Upper lobe of left lung (tissue), 6 donors: ENCODE measurements around the gene FA2H. TPM values are rescaled to one million over a fixed set of nuclear protein-coding genes. Genes with fewer than 3 reads are reported as not detected.
A peak's percentile ranks its signal among the peaks of the same experiment; 100 is the strongest.

Experiments
- ATAC-seq, 2 donors: fragments of 200-7000 bp; cut with Tn5 transposase; one replicate each; pipeline ENCODE4 v1.9.1; 2022; ENCODE audit warnings: mild to moderate bottlenecking in 2 of 2, moderate library complexity in 2 of 2; ENCODE audit not compliant: low FRiP score in 2 of 2
- DNase-seq, 2 donors: peaks; one replicate each; pipeline ENCODE4 v3.0.0-alpha.2; 2019 to 2020
- H3K27ac ChIP-seq, 4 donors: fragments of 200-600 bp; sonication (generic); one replicate each; pipeline ENCODE4 v1.5.1; 2016 to 2019
- H3K27me3 ChIP-seq, 4 donors: fragments of 200-600 bp; sonication (generic); one replicate each; pipeline ENCODE4 v1.5.1; 2017 to 2019
- H3K36me3 ChIP-seq, 4 donors: fragments of 200-600 bp; sonication (generic); one replicate each; pipeline ENCODE4 v1.5.1; 2016 to 2019
- H3K4me1 ChIP-seq, 4 donors: fragments of 200-600 bp; sonication (generic); one replicate each; pipeline ENCODE4 v1.5.1; 2018 to 2019
- H3K4me3 ChIP-seq, 4 donors: fragments of 200-600 bp; sonication (generic); one replicate each; pipeline ENCODE4 v1.5.1; 2017 to 2019; ENCODE audit warnings: mild to moderate bottlenecking in 2 of 4, moderate library complexity in 1 of 4
- H3K9me3 ChIP-seq, 4 donors: fragments of 200-600 bp; sonication (generic); one replicate each; pipeline ENCODE4 v1.5.1; 2018 to 2019
- CTCF ChIP-seq, 6 experiments: fragments of 450-650 bp in 4 of 6; fragments of 200-600 bp in 2 of 6; sonication (generic) in 2 of 6; IDR thresholded peaks; one replicate each; pipeline ENCODE4 v1.5.1; 2016 to 2019; ENCODE audit warnings: antibody characterized with exemption in 6 of 6
- EP300 ChIP-seq, 4 donors: sonication (generic); formaldehyde crosslinking; IDR thresholded peaks; one replicate each; pipeline ENCODE4 v1.5.1; 2017; ENCODE audit warnings: antibody characterized with exemption in 4 of 4, control low read depth in 2 of 4
- POLR2A ChIP-seq, 4 donors: fragments of 450-650 bp; IDR thresholded peaks; one replicate each; pipeline ENCODE4 v1.5.1; 2016 to 2017; ENCODE audit warnings: antibody characterized with exemption in 4 of 4, mild to moderate bottlenecking in 2 of 4
- POLR2AphosphoS5 ChIP-seq, 2 donors: sonication (generic); formaldehyde crosslinking; IDR thresholded peaks; one replicate each; pipeline ENCODE4 v1.5.1; 2017; ENCODE audit warnings: antibody characterized with exemption in 2 of 2
- WGBS, 2 donors: methylation state at CpG; one replicate each; pipeline ENCODE4 v1.1.5; 2017 to 2018; 5-methylcytosine and 5-hydroxymethylcytosine counted together
- total RNA-seq, 6 donors: library from RNA; depleted of rRNA in 4 of 6; stranded (reverse); fragments of >200 nt in 4 of 6; gene quantifications; one replicate each; pipeline versions ENCODE4 v1.1.0 to v1.2.1, GENCODE V29; 2016 to 2021
- donor health status: DM: no; HTN: no; CAD: no; lungs with moderate emphysema.
- donor health status: DM: no; HTN: yes; CAD: no; lungs with severe emphysema.

Gene FA2H
- total RNA-seq, 6 donors from 2014 or later = 1.4 to 6.8 (median 2.3) TPM

GRCh38 chr16:74738113-74738541 is 36.5 kb downstream of the FA2H start:
- Histone ChIP-seq H3K4me3 (no peak overlapping the region), H3K27ac (no peak overlapping the region), H3K36me3 (no peaks in the 10 kb centered on the region), H3K4me1 (no peaks in the 10 kb centered on the region), H3K9me3 (no peaks in the 10 kb centered on the region), H3K27me3 (no peaks in the 10 kb centered on the region)
- TF ChIP-seq EP300 (IDR thresholded peaks at IDR 0.05) (no peak), CTCF (IDR thresholded peaks at IDR 0.05) (no peak), POLR2A (IDR thresholded peaks at IDR 0.05) (no peak), POLR2AphosphoS5 (IDR thresholded peaks at IDR 0.05) (no peak)
- DNase-seq (peak in 1 of 2 donors; percentile 51), ATAC-seq (no peak)
- WGBS, 2 donors = 43 to 54% methylated on average over 7 to 9 of the region's 10 CpGs

GRCh38 chr16:74737521-74737920 is 37.1 kb downstream of the FA2H start:
- DNase-seq = no peak
- H3K4me1 ChIP-seq = no peaks in the 10 kb centered on the region
- no peaks in the 10 kb centered on the region for H3K36me3 ChIP-seq
- WGBS, 2 donors = 83 to 94% methylated on average over 5 to 6 of the region's 6 CpGs
- H3K9me3 ChIP-seq = no peaks in the 10 kb centered on the region
- no peak overlapping the region for H3K4me3 ChIP-seq
- no peaks in the 10 kb centered on the region for H3K27me3 ChIP-seq
- H3K27ac ChIP-seq = no peak overlapping the region
- no peak for ATAC-seq
- TF ChIP-seq POLR2AphosphoS5 (IDR thresholded peaks at IDR 0.05) (no peak), CTCF (IDR thresholded peaks at IDR 0.05) (no peak), EP300 (IDR thresholded peaks at IDR 0.05) (no peak), POLR2A (IDR thresholded peaks at IDR 0.05) (no peak)

- Histone ChIP-seq H3K9me3 (no peaks in the 10 kb centered on the region), H3K36me3 (no peaks in the 10 kb centered on the region), H3K27me3 (no peaks in the 10 kb centered on the region), H3K27ac (no peak overlapping the region), H3K4me1 (no peaks in the 10 kb centered on the region), H3K4me3 (no peak overlapping the region)
- DNase-seq (no peak), ATAC-seq (no peak)
- TF ChIP-seq EP300 (IDR thresholded peaks at IDR 0.05) (no peak), POLR2A (IDR thresholded peaks at IDR 0.05) (no peak), POLR2AphosphoS5 (IDR thresholded peaks at IDR 0.05) (no peak), CTCF (IDR thresholded peaks at IDR 0.05) (no peak)
- 78 to 83% methylated on average over 7 to 9 of the region's 9 CpGs for WGBS, 2 donors
Measured at GRCh38 chr16:74736531-74737157, 38.0 kb downstream of the FA2H start.

- peaks cover 0 to under 1% (median 0%) of the 10 kb centered on the region in 4 donors for H3K4me1 ChIP-seq
- H3K27me3 ChIP-seq = no peaks in the 10 kb centered on the region
- no peaks in the 10 kb centered on the region for H3K9me3 ChIP-seq
- 92 to 96% methylated on average over 3 of the region's 3 CpGs for WGBS, 2 donors
- no peak overlapping the region for H3K4me3 ChIP-seq
- TF ChIP-seq CTCF (IDR thresholded peaks at IDR 0.05) = no peak
- TF ChIP-seq POLR2A (IDR thresholded peaks at IDR 0.05) = no peak
- TF ChIP-seq EP300 (IDR thresholded peaks at IDR 0.05) = no peak
- TF ChIP-seq POLR2AphosphoS5 (IDR thresholded peaks at IDR 0.05) = no peak
- H3K27ac ChIP-seq = no peak overlapping the region
- no peak for DNase-seq
- H3K36me3 ChIP-seq = no peaks in the 10 kb centered on the region
- no peak for ATAC-seq
Measured at GRCh38 chr16:74735554-74735953, 39.1 kb downstream of the FA2H start.

DNA sequence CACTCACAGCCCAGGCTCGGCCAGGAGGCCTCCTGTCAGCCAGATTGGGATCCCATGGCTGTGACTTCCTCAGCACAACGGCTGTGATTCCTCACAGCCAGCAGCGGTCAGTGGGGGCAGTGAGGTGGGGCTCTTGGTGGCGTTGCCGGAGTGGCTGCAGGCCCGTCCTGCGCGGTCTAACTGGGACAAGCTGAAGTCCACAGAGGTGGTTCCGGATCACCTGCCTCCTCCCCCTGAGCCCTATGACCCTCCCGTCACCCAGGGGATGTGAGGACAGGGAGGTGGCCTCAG is 39.5 kb downstream of the FA2H start:
- 80 to 83% methylated on average over 1 to 6 of the region's 10 CpGs for WGBS, 2 donors
- Histone ChIP-seq H3K27me3 (no peaks in the 10 kb centered on the region), H3K36me3 (no peaks in the 10 kb centered on the region), H3K4me3 (no peak overlapping the region), H3K4me1 (peaks cover 0 to 5% (median under 1%) of the 10 kb centered on the region in 4 donors), H3K9me3 (no peaks in the 10 kb centered on the region), H3K27ac (no peak overlapping the region)
- ATAC-seq (no peak), DNase-seq (no peak)
- TF ChIP-seq CTCF (IDR thresholded peaks at IDR 0.05) = no peak
- no peak for TF ChIP-seq POLR2AphosphoS5 (IDR thresholded peaks at IDR 0.05)
- TF ChIP-seq EP300 (IDR thresholded peaks at IDR 0.05) = no peak
- no peak for TF ChIP-seq POLR2A (IDR thresholded peaks at IDR 0.05)
